ENCODE results near the gene BTNL9. TPM values are rescaled to one million over a fixed set of nuclear protein-coding genes. Genes with fewer than 3 reads are reported as not detected.

The BTNL9 gene
- total and polyA plus RNA-seq, 9 of the 15 experiments (the other 6 are each of a cell fraction or from before 2014, with no cell fraction given) = 3.7 to 86.7 (median 29.4) TPM

DNA sequence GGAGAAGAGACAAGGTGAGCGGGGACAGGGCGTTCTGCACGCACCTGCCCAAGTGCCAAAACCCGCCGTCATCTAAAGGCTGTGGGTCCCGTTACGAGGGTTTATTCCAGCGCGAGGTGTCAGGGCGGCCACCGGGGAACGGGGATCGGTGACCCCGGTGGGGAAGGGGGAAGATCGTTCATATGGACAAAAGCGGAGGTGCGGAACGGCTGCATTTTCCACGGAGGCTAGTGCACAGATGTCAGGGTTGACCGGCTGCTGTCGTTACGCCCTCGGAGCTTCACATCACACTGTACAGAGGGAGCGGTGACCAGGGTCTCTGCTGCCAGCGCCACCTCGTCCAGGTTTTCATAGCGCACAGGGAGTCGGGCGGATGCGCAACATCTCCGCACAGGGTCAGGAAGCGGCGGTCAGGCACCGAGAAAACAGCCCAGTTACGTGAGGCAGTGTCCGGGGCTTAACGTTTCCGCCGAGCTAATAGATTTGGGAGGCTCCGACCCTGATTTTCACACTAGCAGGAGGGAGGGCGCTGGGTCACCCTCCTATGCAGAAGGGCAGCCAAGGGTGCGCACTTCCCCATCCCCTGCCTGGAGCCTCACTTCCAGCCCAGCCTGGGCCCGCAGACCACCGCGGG lies 13.5 kb downstream of the BTNL9 start:
- H3K4me1 ChIP-seq (replicated peaks in 1 of 2; ENCODE audit: control insufficient read depth in 2 of 2, insufficient read depth in 2 of 2, low read length in 2 of 2) = peaks cover 38 to 39% of the 10 kb centered on the region in 2 experiments
- peak overlapping the region; percentile 89 for H3K27ac ChIP-seq (ENCODE audit: extremely low read depth, low read depth, low read length)
- no peaks in the 10 kb centered on the region for H3K27me3 ChIP-seq (ENCODE audit: control insufficient read depth in 2 of 2, insufficient read depth in 2 of 2, low read length in 2 of 2)
- POLR2A ChIA-PET = interaction anchor here (0.7 to 1.6 kb wide), 4 partner anchors 12 to 243 kb away, joined by 3 to 5 read pairs (median 4); no protein-coding TSS in a partner anchor
- peak in 3 of 4 experiments; percentile 45 to 64 (median 49) for DNase-seq (ENCODE audit: extremely low read depth in 1 of 4, low spot score in 3 of 4)
- H3K4me2 ChIP-seq (ENCODE audit: insufficient read depth, low read length) = peak overlapping the region; percentile 99
- H3K79me2 ChIP-seq (ENCODE audit: control insufficient read depth, insufficient read depth, low read length) = peaks cover 62% of the 10 kb centered on the region
- H3K36me3 ChIP-seq (ENCODE audit: control insufficient read depth, insufficient read depth, low read length) = peaks cover 30% of the 10 kb centered on the region
- peak overlapping the region; percentile 84 for H3K4me3 ChIP-seq
- CTCF ChIA-PET (ENCODE audit: low intra/inter-chr PET ratio) = interaction anchor here (0.7 kb wide), 1 partner anchor 65 kb away, joined by 3 read pairs; no protein-coding TSS in a partner anchor
- H2AFZ ChIP-seq (ENCODE audit: low read depth, low read length) = peak overlapping the region; percentile 95
- H4K20me1 ChIP-seq (replicated peaks; ENCODE audit: control insufficient read depth, insufficient read depth, low read length) = no peaks in the 10 kb centered on the region
- no TSS peak for BruUV-seq (replicated peaks)
- no peak for FAIRE-seq
- intact Hi-C loops (cut with micrococcal nuclease) = loop anchor here (2.0 to 5.0 kb wide), 2 partner anchors 25 to 271 kb away; no protein-coding TSS in a partner anchor
- WGBS (ENCODE audit: insufficient coverage, low coverage, missing lambda C conversion rate) = 2% methylated on average over 43 of the region's 45 CpGs
- in situ Hi-C loops (cut with MboI) = no loop called here
- peak; percentile 81 for ATAC-seq
- no peaks in the 10 kb centered on the region for H3K9me3 ChIP-seq (replicated peaks; ENCODE audit: control insufficient read depth, insufficient read depth, low read depth, low read length)
- H3K9ac ChIP-seq (ENCODE audit: insufficient read depth in 1 of 2, low read depth in 2 of 2, low read length in 2 of 2) = peak overlapping the region; percentile 70 to 97
- no peaks in the 10 kb centered on the region for H3K9me1 ChIP-seq (ENCODE audit: control insufficient read depth, insufficient read depth, low read length)
- no peak for TF ChIP-seq NCOA6 (IDR thresholded peaks at IDR 0.05)
- peak; percentile 30; the same call in 1 of the 2 replicates for TF ChIP-seq SPI1 (IDR thresholded peaks at IDR 0.05; ENCODE audit: borderline replicate concordance, low read depth, low read length)
- TF ChIP-seq, protein P1, sequence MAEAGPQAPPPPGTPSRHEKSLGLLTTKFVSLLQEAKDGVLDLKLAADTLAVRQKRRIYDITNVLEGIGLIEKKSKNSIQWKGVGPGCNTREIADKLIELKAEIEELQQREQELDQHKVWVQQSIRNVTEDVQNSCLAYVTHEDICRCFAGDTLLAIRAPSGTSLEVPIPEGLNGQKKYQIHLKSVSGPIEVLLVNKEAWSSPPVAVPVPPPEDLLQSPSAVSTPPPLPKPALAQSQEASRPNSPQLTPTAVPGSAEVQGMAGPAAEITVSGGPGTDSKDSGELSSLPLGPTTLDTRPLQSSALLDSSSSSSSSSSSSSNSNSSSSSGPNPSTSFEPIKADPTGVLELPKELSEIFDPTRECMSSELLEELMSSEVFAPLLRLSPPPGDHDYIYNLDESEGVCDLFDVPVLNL (CRISPR knock-in tag; IDR thresholded peaks at IDR 0.05; ENCODE audit: low read depth) = 0 out of 2 replicates have a peak, but pooled peaks have one; percentile 23
- no peak for TF ChIP-seq FOXJ2 (tag; IDR thresholded peaks at IDR 0.05)
- peak; percentile 60 for TF ChIP-seq RBFOX2 (IDR thresholded peaks at IDR 0.05; ENCODE audit: low read depth, low read length)
- no peak for TF ChIP-seq MCM5 (IDR thresholded peaks at IDR 0.05; ENCODE audit: low read depth)
- TF ChIP-seq NFE2L1 (tag; IDR thresholded peaks at IDR 0.05; ENCODE audit: borderline replicate concordance, low read depth) = no peak
- peak; percentile 57; the same call in 1 of the 2 replicates for TF ChIP-seq ETV1 (tag; conservative IDR thresholded peaks at IDR 0.05; ENCODE audit: low read depth)
- TF ChIP-seq NRF1 (conservative IDR thresholded peaks at IDR 0.05 in 1 of 2, IDR thresholded peaks at IDR 0.05 in 1 of 2) = peak; percentile 76 to 81
- 0 out of 2 replicates have a peak, but pooled peaks have one; percentile 32 for TF ChIP-seq ELF2 (CRISPR knock-in tag; IDR thresholded peaks at IDR 0.05)
- 0 out of 2 replicates have a peak, but pooled peaks have one; percentile 7 for TF ChIP-seq XRCC5 (IDR thresholded peaks at IDR 0.05; ENCODE audit: low read depth, low read length)
- 0 out of 2 replicates have a peak, but pooled peaks have one; percentile 41 for TF ChIP-seq SP1 (CRISPR knock-in tag; IDR thresholded peaks at IDR 0.05)
- TF ChIP-seq CHD2 (IDR thresholded peaks at IDR 0.05; ENCODE audit: low read depth, low read length) = no peak
- no peak for TF ChIP-seq CREB1 (IDR thresholded peaks at IDR 0.05)
- no peak for TF ChIP-seq CREB1 (CRISPR knock-in tag; IDR thresholded peaks at IDR 0.05)
- TF ChIP-seq, protein P2, sequence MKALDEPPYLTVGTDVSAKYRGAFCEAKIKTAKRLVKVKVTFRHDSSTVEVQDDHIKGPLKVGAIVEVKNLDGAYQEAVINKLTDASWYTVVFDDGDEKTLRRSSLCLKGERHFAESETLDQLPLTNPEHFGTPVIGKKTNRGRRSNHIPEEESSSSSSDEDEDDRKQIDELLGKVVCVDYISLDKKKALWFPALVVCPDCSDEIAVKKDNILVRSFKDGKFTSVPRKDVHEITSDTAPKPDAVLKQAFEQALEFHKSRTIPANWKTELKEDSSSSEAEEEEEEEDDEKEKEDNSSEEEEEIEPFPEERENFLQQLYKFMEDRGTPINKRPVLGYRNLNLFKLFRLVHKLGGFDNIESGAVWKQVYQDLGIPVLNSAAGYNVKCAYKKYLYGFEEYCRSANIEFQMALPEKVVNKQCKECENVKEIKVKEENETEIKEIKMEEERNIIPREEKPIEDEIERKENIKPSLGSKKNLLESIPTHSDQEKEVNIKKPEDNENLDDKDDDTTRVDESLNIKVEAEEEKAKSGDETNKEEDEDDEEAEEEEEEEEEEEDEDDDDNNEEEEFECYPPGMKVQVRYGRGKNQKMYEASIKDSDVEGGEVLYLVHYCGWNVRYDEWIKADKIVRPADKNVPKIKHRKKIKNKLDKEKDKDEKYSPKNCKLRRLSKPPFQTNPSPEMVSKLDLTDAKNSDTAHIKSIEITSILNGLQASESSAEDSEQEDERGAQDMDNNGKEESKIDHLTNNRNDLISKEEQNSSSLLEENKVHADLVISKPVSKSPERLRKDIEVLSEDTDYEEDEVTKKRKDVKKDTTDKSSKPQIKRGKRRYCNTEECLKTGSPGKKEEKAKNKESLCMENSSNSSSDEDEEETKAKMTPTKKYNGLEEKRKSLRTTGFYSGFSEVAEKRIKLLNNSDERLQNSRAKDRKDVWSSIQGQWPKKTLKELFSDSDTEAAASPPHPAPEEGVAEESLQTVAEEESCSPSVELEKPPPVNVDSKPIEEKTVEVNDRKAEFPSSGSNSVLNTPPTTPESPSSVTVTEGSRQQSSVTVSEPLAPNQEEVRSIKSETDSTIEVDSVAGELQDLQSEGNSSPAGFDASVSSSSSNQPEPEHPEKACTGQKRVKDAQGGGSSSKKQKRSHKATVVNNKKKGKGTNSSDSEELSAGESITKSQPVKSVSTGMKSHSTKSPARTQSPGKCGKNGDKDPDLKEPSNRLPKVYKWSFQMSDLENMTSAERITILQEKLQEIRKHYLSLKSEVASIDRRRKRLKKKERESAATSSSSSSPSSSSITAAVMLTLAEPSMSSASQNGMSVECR (CRISPR knock-in tag; IDR thresholded peaks at IDR 0.05) = 0 out of 2 replicates have a peak, but pooled peaks have one; percentile 11
- no peak for TF ChIP-seq PPARD (CRISPR knock-in tag; IDR thresholded peaks at IDR 0.05)
- TF ChIP-seq HDAC2 (IDR thresholded peaks at IDR 0.05) = 0 out of 2 replicates have a peak, but pooled peaks have one; percentile 39
